Measurements from ENCODE around the gene MAP4K1.
"Not testable (repeated sequence)": the region's sequence is repeated elsewhere in the genome, so short reads cannot be mapped to it uniquely, and the experiment has no call there.

The MAP4K1 gene

DNA sequence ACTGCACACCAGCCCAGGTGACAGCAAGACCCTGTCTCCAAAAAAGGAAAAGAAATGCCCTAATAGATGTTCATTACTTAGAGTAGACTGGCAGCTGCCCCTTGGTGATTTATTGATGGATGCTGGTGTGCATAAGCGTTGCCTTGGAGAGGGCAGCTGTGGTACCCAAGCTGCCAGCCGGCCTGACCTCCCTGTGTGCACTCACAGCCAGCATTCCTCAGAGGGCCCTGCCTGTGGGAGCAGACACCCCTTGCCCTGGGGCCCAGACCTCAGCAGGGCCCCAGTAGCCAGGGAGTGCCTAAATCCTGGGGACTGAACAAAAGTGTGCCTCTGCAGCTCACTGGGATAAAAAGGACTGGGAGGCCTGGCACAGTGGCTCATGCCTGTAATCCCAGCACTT is 21.9 kb upstream of the MAP4K1 start:
- TF ChIP-seq, protein P1, sequence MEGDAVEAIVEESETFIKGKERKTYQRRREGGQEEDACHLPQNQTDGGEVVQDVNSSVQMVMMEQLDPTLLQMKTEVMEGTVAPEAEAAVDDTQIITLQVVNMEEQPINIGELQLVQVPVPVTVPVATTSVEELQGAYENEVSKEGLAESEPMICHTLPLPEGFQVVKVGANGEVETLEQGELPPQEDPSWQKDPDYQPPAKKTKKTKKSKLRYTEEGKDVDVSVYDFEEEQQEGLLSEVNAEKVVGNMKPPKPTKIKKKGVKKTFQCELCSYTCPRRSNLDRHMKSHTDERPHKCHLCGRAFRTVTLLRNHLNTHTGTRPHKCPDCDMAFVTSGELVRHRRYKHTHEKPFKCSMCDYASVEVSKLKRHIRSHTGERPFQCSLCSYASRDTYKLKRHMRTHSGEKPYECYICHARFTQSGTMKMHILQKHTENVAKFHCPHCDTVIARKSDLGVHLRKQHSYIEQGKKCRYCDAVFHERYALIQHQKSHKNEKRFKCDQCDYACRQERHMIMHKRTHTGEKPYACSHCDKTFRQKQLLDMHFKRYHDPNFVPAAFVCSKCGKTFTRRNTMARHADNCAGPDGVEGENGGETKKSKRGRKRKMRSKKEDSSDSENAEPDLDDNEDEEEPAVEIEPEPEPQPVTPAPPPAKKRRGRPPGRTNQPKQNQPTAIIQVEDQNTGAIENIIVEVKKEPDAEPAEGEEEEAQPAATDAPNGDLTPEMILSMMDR (IDR thresholded peaks at IDR 0.05) = no peak
- Mint-ChIP-seq H3K27ac (no peak overlapping the region), H3K36me3 (ENCODE audit: low read depth) (peaks cover 9% of the 10 kb centered on the region), H3K9me3 (no peaks in the 10 kb centered on the region), H3K4me3 (no peak overlapping the region), H3K4me1 (peaks cover 32% of the 10 kb centered on the region), H3K27me3 (ENCODE audit: low read depth, poor library complexity) (no peaks in the 10 kb centered on the region)
- no peak for DNase-seq

- H3K4me1 Mint-ChIP-seq = peaks cover 35% of the 10 kb centered on the region
- TF ChIP-seq, protein P1 (IDR thresholded peaks at IDR 0.05) = no peak
- peaks cover 14% of the 10 kb centered on the region for H3K36me3 Mint-ChIP-seq (ENCODE audit: low read depth)
- DNase-seq = no peak
- no peak overlapping the region for H3K4me3 Mint-ChIP-seq
- no peaks in the 10 kb centered on the region for H3K9me3 Mint-ChIP-seq
- H3K27me3 Mint-ChIP-seq (ENCODE audit: low read depth, poor library complexity) = no peaks in the 10 kb centered on the region
- peak overlapping the region; percentile 22 for H3K27ac Mint-ChIP-seq
Observed at GRCh38 chr19:38638461-38638860, 20.7 kb upstream of the MAP4K1 start.

DNA sequence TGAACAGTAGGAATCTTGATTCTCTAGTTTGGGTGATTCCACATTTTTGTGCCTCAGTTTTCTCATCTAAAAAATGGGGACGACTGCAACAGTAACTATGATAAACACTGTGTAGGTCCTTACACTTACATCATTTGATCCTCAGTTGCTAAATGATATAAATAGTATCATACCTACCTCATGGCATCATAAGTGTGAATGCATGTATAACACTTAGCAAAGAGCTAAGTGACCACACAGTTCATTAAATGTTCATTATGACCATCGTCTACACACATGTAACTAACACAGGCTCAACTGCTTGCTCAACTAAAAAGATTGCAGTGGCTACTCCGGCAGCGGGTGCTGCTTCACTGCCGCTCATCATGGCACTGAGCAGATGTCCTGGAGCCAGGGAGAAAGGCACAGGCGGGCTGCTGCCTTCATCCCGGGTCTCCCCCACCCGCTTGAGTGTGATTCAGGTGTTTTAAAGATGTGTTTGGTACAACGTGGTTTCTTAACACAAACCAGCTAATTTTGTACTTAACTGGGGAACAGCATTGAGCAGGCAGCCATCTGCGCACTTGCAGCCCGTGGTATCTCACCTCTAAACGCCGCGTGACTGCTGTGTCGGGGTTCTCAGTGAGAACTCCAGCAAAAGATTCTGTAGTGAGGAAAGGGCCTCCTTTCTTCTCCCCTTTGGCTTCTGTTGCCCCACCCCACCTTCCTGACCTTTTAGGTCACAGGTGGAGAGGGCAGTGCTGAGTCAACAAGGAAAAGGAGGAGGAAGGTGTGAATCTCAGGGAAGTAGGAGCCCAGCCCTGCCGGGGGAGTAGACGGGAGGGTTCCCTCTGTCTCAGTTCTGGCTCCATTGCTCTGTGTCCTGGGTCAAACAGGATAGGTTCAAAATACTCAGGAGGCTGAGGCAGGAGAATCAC is 18.0 kb upstream of the MAP4K1 start:
- H3K36me3 Mint-ChIP-seq (ENCODE audit: low read depth) = peaks cover 40% of the 10 kb centered on the region

DNA sequence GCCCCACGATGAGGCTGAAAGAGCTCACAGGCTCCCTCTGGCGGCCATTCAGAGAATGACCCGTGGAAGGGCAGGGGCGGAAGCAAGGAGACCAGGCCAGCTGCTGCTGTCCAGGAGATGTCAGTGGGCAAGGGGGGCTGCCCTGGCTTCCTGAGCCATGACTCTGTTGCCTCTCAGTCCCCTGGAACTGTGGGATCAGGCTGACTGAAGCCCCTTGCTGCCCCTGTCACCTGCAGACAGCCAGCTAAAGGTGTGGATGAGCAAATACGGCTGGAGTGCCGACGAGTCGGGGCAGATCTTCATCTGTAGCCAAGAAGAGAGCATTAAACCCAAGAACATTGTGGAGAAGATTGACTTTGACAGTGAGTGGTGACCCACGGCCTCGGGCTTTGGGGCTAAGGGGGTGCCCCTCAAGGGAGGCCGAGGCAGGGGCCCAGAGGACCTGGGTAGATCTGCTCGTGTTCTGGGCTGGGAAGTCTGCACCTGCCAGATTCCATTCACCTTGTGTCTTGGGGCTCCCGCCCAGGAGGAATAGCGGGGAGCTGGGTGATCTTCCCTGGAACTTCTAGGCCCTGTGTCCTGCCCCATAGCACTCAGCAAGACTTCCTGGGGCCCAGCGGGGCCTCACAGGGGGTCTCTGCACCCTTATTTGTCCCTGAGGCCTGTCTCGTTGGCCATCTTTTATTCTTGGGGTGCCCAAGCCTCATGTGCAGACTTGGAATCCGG is 17.2 kb upstream of the MAP4K1 start:
- TF ChIP-seq, protein P1 (IDR thresholded peaks at IDR 0.05) = peak; percentile 98
- peak overlapping the region; percentile 93 for H3K27ac Mint-ChIP-seq
- peak; percentile 86 for DNase-seq
- peaks cover 38% of the 10 kb centered on the region for H3K4me1 Mint-ChIP-seq
- H3K27me3 Mint-ChIP-seq (ENCODE audit: low read depth, poor library complexity) = no peaks in the 10 kb centered on the region
- H3K9me3 Mint-ChIP-seq = no peaks in the 10 kb centered on the region
- peaks cover 42% of the 10 kb centered on the region for H3K36me3 Mint-ChIP-seq (ENCODE audit: low read depth)
- no peak overlapping the region for H3K4me3 Mint-ChIP-seq

More for the DNA sequence above, 18.0 kb upstream of the MAP4K1 start:
- H3K4me3 Mint-ChIP-seq = no peak overlapping the region
- DNase-seq = no peak
- H3K27ac Mint-ChIP-seq = peak overlapping the region; percentile 92
- H3K4me1 Mint-ChIP-seq = peaks cover 38% of the 10 kb centered on the region
- no peaks in the 10 kb centered on the region for H3K27me3 Mint-ChIP-seq (ENCODE audit: low read depth, poor library complexity)
- H3K9me3 Mint-ChIP-seq = no peaks in the 10 kb centered on the region
- TF ChIP-seq, protein P1 (IDR thresholded peaks at IDR 0.05) = no peak

GRCh38 chr19:38632476-38633213 is 14.9 kb upstream of the MAP4K1 start:
- no peaks in the 10 kb centered on the region for H3K9me3 Mint-ChIP-seq
- H3K27me3 Mint-ChIP-seq (ENCODE audit: low read depth, poor library complexity) = peaks cover 1% of the 10 kb centered on the region
- peaks cover 59% of the 10 kb centered on the region for H3K36me3 Mint-ChIP-seq (ENCODE audit: low read depth)
- DNase-seq = no peak
- TF ChIP-seq, protein P1 (IDR thresholded peaks at IDR 0.05) = no peak
- peaks cover 38% of the 10 kb centered on the region for H3K4me1 Mint-ChIP-seq
- peak overlapping the region; percentile 94 for H3K27ac Mint-ChIP-seq
- H3K4me3 Mint-ChIP-seq = no peak overlapping the region

DNA sequence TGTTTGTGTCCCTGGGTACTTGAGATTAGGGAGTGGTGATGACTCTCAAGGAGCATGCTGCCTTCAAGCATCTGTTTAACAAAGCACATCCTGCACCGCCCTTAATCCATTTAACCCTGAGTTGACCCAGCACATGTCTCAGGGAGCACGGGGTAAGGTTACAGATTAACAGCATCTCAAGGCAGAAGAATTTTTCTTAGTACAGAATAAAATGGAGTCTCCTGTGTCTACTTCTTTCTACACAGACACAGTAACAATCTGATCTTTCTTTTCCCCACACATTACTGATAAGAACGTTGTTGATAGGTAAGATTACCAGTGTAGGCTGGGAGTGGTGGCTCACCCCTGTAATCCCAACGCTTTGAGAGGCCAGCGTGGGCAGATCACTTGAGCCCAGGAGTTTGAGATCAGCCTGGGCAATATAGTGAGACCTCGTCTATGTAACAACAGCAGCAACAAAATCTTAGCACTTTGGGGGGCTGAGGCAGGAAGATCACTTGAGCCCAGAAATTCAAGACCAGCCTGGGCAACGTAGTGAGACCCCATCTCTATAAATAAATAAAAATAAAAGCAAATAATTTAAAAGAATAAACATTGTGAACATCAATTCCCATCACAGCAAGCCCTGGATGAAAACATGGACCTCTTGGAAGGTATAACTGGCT is 14.2 kb upstream of the MAP4K1 start:
- peak overlapping the region; percentile 96 for H3K27ac Mint-ChIP-seq
- H3K36me3 Mint-ChIP-seq (ENCODE audit: low read depth) = peaks cover 61% of the 10 kb centered on the region
- peaks cover 33% of the 10 kb centered on the region for H3K4me1 Mint-ChIP-seq
- H3K27me3 Mint-ChIP-seq (ENCODE audit: low read depth, poor library complexity); H3K9me3 Mint-ChIP-seq; DNase-seq; H3K4me3 Mint-ChIP-seq: not testable (repeated sequence)

DNA sequence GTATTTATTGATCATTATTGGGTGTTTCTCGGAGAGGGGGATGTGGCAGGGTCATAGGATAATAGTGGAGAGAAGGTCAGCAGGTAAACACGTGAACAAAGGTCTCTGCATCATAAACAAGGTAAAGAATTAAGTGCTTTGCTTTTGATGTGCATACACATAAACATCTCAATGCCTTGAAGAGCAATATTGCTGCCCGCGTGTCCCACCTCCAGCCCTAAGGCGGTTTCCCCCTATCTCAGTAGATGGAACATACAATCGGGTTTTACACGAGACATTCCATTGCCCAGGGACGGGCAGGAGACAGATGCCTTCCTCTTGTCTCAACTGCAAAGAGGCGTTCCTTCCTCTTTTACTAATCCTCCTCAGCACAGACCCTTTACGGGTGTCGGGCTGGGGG is 13.5 kb upstream of the MAP4K1 start:
- peaks cover 62% of the 10 kb centered on the region for H3K36me3 Mint-ChIP-seq (ENCODE audit: low read depth)
- H3K4me1 Mint-ChIP-seq = peaks cover 27% of the 10 kb centered on the region
- H3K4me3 Mint-ChIP-seq; DNase-seq; H3K27me3 Mint-ChIP-seq (ENCODE audit: low read depth, poor library complexity); H3K9me3 Mint-ChIP-seq: not testable (repeated sequence)
- peak overlapping the region; percentile 96 for H3K27ac Mint-ChIP-seq
